ENCODE data around the gene CASR. TPM values are rescaled to one million over a fixed set of nuclear protein-coding genes. Genes with fewer than 3 reads are reported as not detected.

The CASR gene
- total and polyA plus RNA-seq, 2 of the 4 experiments (the other 2 are of a cell fraction), result not detected

DNA sequence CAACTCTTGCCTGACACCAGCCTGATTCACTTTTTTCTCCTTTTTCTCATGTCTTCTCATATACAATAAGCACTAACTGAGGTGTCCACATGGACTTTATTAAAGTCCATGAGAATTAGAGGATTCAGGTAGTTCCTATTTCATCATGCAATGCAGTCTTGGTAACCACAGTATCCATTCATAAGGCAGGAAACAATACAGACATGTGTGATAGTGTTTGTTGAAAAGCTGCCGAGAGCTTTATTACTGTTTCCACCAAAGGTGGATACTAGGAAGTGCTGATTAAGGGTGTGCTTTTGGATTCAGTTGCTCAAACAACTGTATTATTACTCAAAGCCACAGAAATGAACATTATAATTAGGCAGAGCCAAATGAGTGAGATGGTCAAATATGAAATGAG lies 5.3 kb downstream of the CASR start:
- Histone ChIP-seq H3K14ac (replicated peaks; ENCODE audit: low read depth, low read length) (no peak overlapping the region), H4K91ac (ENCODE audit: insufficient read depth, low read depth, low read length) (no peak overlapping the region), H3K18ac (ENCODE audit: low read depth, low read length) (no peak overlapping the region), H3K4me3 (ENCODE audit: insufficient read depth, low read depth, low read length) (no peak overlapping the region), H2BK20ac (ENCODE audit: low read depth, low read length) (no peak overlapping the region), H3K79me1 (ENCODE audit: low read depth in 1 of 2, low read length in 2 of 2) (no peaks in the 10 kb centered on the region), H3K23ac (ENCODE audit: low read depth, low read length) (no peak overlapping the region), H3K9me3 (ENCODE audit: control insufficient read depth, insufficient read depth, low read length) (no peaks in the 10 kb centered on the region), H4K8ac (ENCODE audit: low read depth in 2 of 2, low read length in 2 of 2) (no peak overlapping the region), H3K36me3 (ENCODE audit: control insufficient read depth, insufficient read depth, low read length) (no peaks in the 10 kb centered on the region), H2BK120ac (ENCODE audit: low read depth, low read length) (no peak overlapping the region), H3K27me3 (ENCODE audit: control insufficient read depth, insufficient read depth, low read length) (peaks cover 20% of the 10 kb centered on the region), H3K4ac (ENCODE audit: low read depth, low read length) (no peak overlapping the region), H3K9me1 (ENCODE audit: insufficient read depth, low read length) (no peaks in the 10 kb centered on the region), H3K4me2 (ENCODE audit: low read depth, low read length) (no peak overlapping the region), H4K5ac (ENCODE audit: low read depth, low read length) (no peak overlapping the region), H2BK15ac (ENCODE audit: low read depth, low read length) (no peak overlapping the region), H2AK9ac (replicated peaks; ENCODE audit: low read depth, low read length, poor library complexity) (no peak overlapping the region), H3K27ac (ENCODE audit: insufficient read depth, low read length) (no peak overlapping the region), H3K9ac (ENCODE audit: low read depth, low read length) (no peak overlapping the region), H4K20me1 (ENCODE audit: insufficient read depth, low read length) (no peaks in the 10 kb centered on the region), H3K56ac (ENCODE audit: extremely low read depth, insufficient read depth, low read length) (no peak overlapping the region), H3K4me1 (ENCODE audit: control insufficient read depth, insufficient read depth, low read length) (no peaks in the 10 kb centered on the region), H2BK5ac (ENCODE audit: low read depth, low read length, poor library complexity, severe bottlenecking) (no peak overlapping the region), H2AFZ (replicated peaks; ENCODE audit: low read length, poor library complexity) (no peak overlapping the region), H2AK5ac (ENCODE audit: low read depth, low read length) (no peak overlapping the region)
- dilution Hi-C loops (cut with HindIII; ENCODE audit: low sequenced_read_pairs, unreplicated experiment), result no loop called here
- WGBS, 2 experiments (ENCODE audit: extremely low coverage in 2 of 2, insufficient read length in 1 of 2), result no CpG with 5 or more reads among the region's 1 CpG
- no peak for ATAC-seq (ENCODE audit: low read depth)
- no peak for DNase-seq
- intact Hi-C loops (cut with micrococcal nuclease), result no loop called here
- in situ Hi-C loops (cut with MboI; ENCODE audit: low sequenced_read_pairs), result no loop called here
- ChIA-PET POLR2A (ENCODE audit: unreplicated experiment) (no interaction called here), CTCF (no interaction called here)
- no TSS peak for BruUV-seq (replicated peaks)
- no peak for TF ChIP-seq MXI1 (IDR thresholded peaks at IDR 0.05; ENCODE audit: borderline replicate concordance, low read depth, low read length)
- TF ChIP-seq RCOR1 (IDR thresholded peaks at IDR 0.05; ENCODE audit: insufficient replicate concordance, low read length), result no peak

All from IMR-90 (cell line).